ENCODE results near the gene C10orf67.

DNA sequence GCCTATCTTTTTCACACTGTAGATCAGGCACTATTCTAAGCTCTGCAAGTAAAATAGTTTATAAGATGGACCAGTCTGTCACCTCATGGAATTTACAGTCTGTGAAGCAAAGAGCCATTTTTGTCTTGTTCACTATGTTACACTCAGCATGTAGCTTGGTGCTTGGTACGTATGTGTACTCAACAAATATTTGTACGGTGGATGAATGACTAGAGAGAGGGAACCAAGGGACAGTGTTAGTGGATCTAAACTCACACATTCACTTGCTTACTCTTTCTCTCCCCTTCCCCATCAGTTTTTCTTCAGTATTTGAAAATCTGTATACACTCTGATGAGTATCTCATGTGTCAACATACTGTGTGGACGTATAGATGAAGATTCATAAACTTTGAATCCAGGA is 106.6 kb downstream of the C10orf67 start:
- TF ChIP-seq CTCF (IDR thresholded peaks at IDR 0.05; ENCODE audit: insufficient read depth, low read length, poor library complexity, severe bottlenecking) (no peak), EZH2phosphoT487 (conservative IDR thresholded peaks at IDR 0.05; ENCODE audit: low read length) (no peak)
